ENCODE measurements around the gene C2CD2L. TPM values are rescaled to one million over a fixed set of nuclear protein-coding genes. Genes with fewer than 3 reads are reported as not detected.

The C2CD2L gene
- total and polyA plus RNA-seq, 4 donors = 2.5 to 6.3 (median 4.8) TPM

- DNase-seq (ENCODE audit: low spot score) = no peak
- Histone ChIP-seq H3K36me3 (ENCODE audit: control insufficient read depth in 4 of 4, insufficient read depth in 3 of 4, low read depth in 1 of 4, low read length in 3 of 4) (peaks cover 7 to 48% (median 24%) of the 10 kb centered on the region in 4 donors), H3K4me3 (ENCODE audit: low read depth in 1 of 3, low read length in 3 of 3) (no peak overlapping the region), H3K27me3 (ENCODE audit: control insufficient read depth in 4 of 4, insufficient read depth in 4 of 4, low read length in 3 of 4) (no peaks in the 10 kb centered on the region), H3K9ac (ENCODE audit: low read depth in 1 of 2, low read length in 2 of 2) (no peak overlapping the region), H3K4me1 (ENCODE audit: control insufficient read depth in 4 of 4, insufficient read depth in 4 of 4, low read length in 3 of 4) (peaks cover 8 to 26% (median 21%) of the 10 kb centered on the region in 4 donors), H3K27ac (ENCODE audit: low read depth in 1 of 2, low read length in 2 of 2) (no peak overlapping the region), H3K9me3 (ENCODE audit: control insufficient read depth in 4 of 4, low read length in 3 of 4) (no peaks in the 10 kb centered on the region)
- 97% methylated on average over 11 of the region's 11 CpGs for WGBS
- TF ChIP-seq FOXA1 (IDR thresholded peaks at IDR 0.05) (no peak), EGR1 (IDR thresholded peaks at IDR 0.05; ENCODE audit: low read depth in 2 of 2) (no peak), HNF4A (conservative IDR thresholded peaks at IDR 0.05) (no peak), RXRA (IDR thresholded peaks at IDR 0.05) (no peak), MAX (IDR thresholded peaks at IDR 0.05) (no peak), RAD21 (IDR thresholded peaks at IDR 0.05) (no peak), HNF4G (IDR thresholded peaks at IDR 0.05) (no peak), FOXA2 (IDR thresholded peaks at IDR 0.05) (no peak), JUND (IDR thresholded peaks at IDR 0.05) (no peak)
These were observed 4.3 kb downstream of the C2CD2L start for GRCh38 chr11:119111361-119111925.

- Histone ChIP-seq H3K9ac (ENCODE audit: low read depth in 1 of 2, low read length in 2 of 2) (no peak overlapping the region), H3K27ac (ENCODE audit: low read depth in 1 of 2, low read length in 2 of 2) (no peak overlapping the region), H3K4me3 (ENCODE audit: low read depth in 1 of 3, low read length in 3 of 3) (no peak overlapping the region), H3K9me3 (ENCODE audit: control insufficient read depth in 4 of 4, low read length in 3 of 4) (no peaks in the 10 kb centered on the region), H3K36me3 (ENCODE audit: control insufficient read depth in 4 of 4, insufficient read depth in 3 of 4, low read depth in 1 of 4, low read length in 3 of 4) (peaks cover 7 to 48% (median 24%) of the 10 kb centered on the region in 4 donors), H3K4me1 (ENCODE audit: control insufficient read depth in 4 of 4, insufficient read depth in 4 of 4, low read length in 3 of 4) (peaks cover 8 to 19% (median 17%) of the 10 kb centered on the region in 4 donors), H3K27me3 (ENCODE audit: control insufficient read depth in 4 of 4, insufficient read depth in 4 of 4, low read length in 3 of 4) (no peaks in the 10 kb centered on the region)
- WGBS = 91% methylated on average over 12 of the region's 12 CpGs
- no peak for DNase-seq (ENCODE audit: low spot score)
- TF ChIP-seq EGR1 (IDR thresholded peaks at IDR 0.05; ENCODE audit: low read depth in 2 of 2) (no peak), ZBTB33 (IDR thresholded peaks at IDR 0.05) (no peak), RAD21 (IDR thresholded peaks at IDR 0.05) (no peak), SP1 (IDR thresholded peaks at IDR 0.05) (no peak), ATF3 (IDR thresholded peaks at IDR 0.05) (no peak), REST (IDR thresholded peaks at IDR 0.05) (no peak), FOXA1 (IDR thresholded peaks at IDR 0.05) (no peak), RXRA (IDR thresholded peaks at IDR 0.05) (no peak), MAX (IDR thresholded peaks at IDR 0.05) (no peak), NR2F2 (IDR thresholded peaks at IDR 0.05) (no peak), YY1 (IDR thresholded peaks at IDR 0.05) (no peak), HNF4G (IDR thresholded peaks at IDR 0.05) (no peak), TAF1 (conservative IDR thresholded peaks at IDR 0.05) (no peak), FOXA2 (IDR thresholded peaks at IDR 0.05) (no peak), GABPA (IDR thresholded peaks at IDR 0.05 in 1 of 2, conservative IDR thresholded peaks at IDR 0.05 in 1 of 2) (no peak), CTCF (IDR thresholded peaks at IDR 0.05; ENCODE audit: low read depth, low read length, missing input control) (no peak), HNF4A (conservative IDR thresholded peaks at IDR 0.05) (no peak), JUND (IDR thresholded peaks at IDR 0.05) (no peak)
These were observed 5.3 kb downstream of the C2CD2L start for GRCh38 chr11:119112314-119113020.

All from liver (tissue), 9 donors.